ENCODE data around the gene MXD3. TPM values are rescaled to one million over a fixed set of nuclear protein-coding genes. Genes with fewer than 3 reads are reported as not detected.

MXD3 gene
- total and polyA plus RNA-seq, 8 donors: 6.8 to 86.9 (median 20.4) TPM

GRCh38 chr5:177276886-177277285, 34.8 kb downstream of the MXD3 start:
- Histone ChIP-seq H3K27me3 (no peaks in the 10 kb centered on the region), H3K27ac (no peak overlapping the region), H3K4me1 (peaks cover 0 to 8% (median 0%) of the 10 kb centered on the region in 4 donors), H3K36me3 (peaks cover 33 to 92% (median 87%) of the 10 kb centered on the region in 4 donors), H3K9me3 (no peaks in the 10 kb centered on the region), H3K4me3 (no peak overlapping the region)
- DNase-seq: no peak
- intact Hi-C loops (cut with DNase I; ENCODE audit: low total_unique reads): no loop called here
- WGBS, 5 donors: 47 to 67% (median 56%) methylated on average over 1 of the region's 1 CpG
- TF ChIP-seq, protein P1, sequence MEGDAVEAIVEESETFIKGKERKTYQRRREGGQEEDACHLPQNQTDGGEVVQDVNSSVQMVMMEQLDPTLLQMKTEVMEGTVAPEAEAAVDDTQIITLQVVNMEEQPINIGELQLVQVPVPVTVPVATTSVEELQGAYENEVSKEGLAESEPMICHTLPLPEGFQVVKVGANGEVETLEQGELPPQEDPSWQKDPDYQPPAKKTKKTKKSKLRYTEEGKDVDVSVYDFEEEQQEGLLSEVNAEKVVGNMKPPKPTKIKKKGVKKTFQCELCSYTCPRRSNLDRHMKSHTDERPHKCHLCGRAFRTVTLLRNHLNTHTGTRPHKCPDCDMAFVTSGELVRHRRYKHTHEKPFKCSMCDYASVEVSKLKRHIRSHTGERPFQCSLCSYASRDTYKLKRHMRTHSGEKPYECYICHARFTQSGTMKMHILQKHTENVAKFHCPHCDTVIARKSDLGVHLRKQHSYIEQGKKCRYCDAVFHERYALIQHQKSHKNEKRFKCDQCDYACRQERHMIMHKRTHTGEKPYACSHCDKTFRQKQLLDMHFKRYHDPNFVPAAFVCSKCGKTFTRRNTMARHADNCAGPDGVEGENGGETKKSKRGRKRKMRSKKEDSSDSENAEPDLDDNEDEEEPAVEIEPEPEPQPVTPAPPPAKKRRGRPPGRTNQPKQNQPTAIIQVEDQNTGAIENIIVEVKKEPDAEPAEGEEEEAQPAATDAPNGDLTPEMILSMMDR (IDR thresholded peaks at IDR 0.05): no peak
- no peak for TF ChIP-seq POLR2AphosphoS5 (IDR thresholded peaks at IDR 0.05)
- no peak for TF ChIP-seq POLR2A (IDR thresholded peaks at IDR 0.05)
- TF ChIP-seq EP300 (IDR thresholded peaks at IDR 0.05): no peak

DNA sequence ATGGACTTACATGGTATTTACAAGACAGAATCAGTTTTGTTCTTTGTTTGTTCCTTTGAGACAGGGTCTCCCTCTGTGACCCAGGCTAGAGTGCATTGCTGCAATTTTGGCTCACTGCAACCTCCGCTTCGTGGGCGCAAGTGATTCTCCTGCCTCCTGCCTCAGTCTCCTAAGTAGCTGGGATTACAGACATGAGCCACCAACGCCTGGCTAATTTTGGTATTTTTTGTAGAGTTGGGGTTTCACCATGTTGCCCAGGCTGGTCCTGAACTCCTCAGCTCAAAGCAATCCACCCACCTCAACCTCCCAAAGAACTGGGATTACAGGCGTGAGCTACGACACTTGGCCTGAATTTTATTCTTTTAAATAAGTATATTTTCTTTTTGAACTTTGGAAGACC, 35.8 kb downstream of the MXD3 start:
- TF ChIP-seq EP300 (IDR thresholded peaks at IDR 0.05) (no peak), POLR2AphosphoS5 (IDR thresholded peaks at IDR 0.05) (no peak), POLR2A (IDR thresholded peaks at IDR 0.05) (no peak)
- TF ChIP-seq, protein P1 (IDR thresholded peaks at IDR 0.05): no peak
- H3K36me3 ChIP-seq: peaks cover 23 to 92% (median 87%) of the 10 kb centered on the region in 4 donors

GRCh38 chr5:177271113-177271512, 40.6 kb downstream of the MXD3 start:
- no peak overlapping the region for H3K4me3 ChIP-seq
- no peaks in the 10 kb centered on the region for H3K9me3 ChIP-seq
- H3K27ac ChIP-seq: no peak overlapping the region
- DNase-seq: no peak
- H3K36me3 ChIP-seq: peaks cover 47 to 96% (median 91%) of the 10 kb centered on the region in 4 donors
- 69 to 84% (median 80%) methylated on average over 4 of the region's 4 CpGs for WGBS, 5 donors
- no peak for TF ChIP-seq POLR2AphosphoS5 (IDR thresholded peaks at IDR 0.05)
- TF ChIP-seq, protein P1 (IDR thresholded peaks at IDR 0.05): no peak
- TF ChIP-seq EP300 (IDR thresholded peaks at IDR 0.05): no peak
- TF ChIP-seq POLR2A (IDR thresholded peaks at IDR 0.05): no peak
- intact Hi-C loops (cut with DNase I; ENCODE audit: low total_unique reads): no loop called here
- H3K4me1 ChIP-seq: peaks cover 0 to 32% (median 2%) of the 10 kb centered on the region in 4 donors
- H3K27me3 ChIP-seq: no peaks in the 10 kb centered on the region

More for the DNA sequence above, 35.8 kb downstream of the MXD3 start:
- Histone ChIP-seq H3K4me1 (peaks cover 0 to 17% (median 0%) of the 10 kb centered on the region in 4 donors), H3K9me3 (no peaks in the 10 kb centered on the region), H3K27me3 (no peaks in the 10 kb centered on the region), H3K27ac (no peak overlapping the region), H3K4me3 (no peak overlapping the region)
- intact Hi-C loops (cut with DNase I; ENCODE audit: low total_unique reads): no loop called here
- no peak for DNase-seq
- 80 to 98% (median 92%) methylated on average over 6 of the region's 6 CpGs for WGBS, 5 donors

DNA sequence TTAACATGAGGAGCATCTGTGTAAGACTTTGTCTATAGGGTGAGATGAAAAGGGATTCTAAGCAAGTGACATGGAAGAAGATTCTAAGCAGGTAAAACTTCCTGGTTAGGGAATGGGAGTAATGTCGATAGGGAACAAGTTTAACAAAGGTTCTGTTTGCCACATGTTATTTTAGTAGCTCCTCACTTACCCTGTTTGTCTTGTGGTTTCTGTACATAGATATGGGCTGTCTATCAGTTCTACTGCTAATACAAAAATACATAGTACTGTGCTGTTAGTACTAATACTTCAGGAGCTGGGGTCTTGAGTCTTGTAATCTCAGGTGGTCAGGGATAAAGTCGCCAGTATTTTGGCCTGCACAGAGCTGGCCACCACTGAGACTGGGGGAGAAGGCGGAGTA, 41.0 kb downstream of the MXD3 start:
- H3K27me3 ChIP-seq: no peaks in the 10 kb centered on the region
- no peak overlapping the region for H3K27ac ChIP-seq
- TF ChIP-seq, protein P1 (IDR thresholded peaks at IDR 0.05): no peak
- TF ChIP-seq EP300 (IDR thresholded peaks at IDR 0.05): no peak
- no peak for TF ChIP-seq POLR2AphosphoS5 (IDR thresholded peaks at IDR 0.05)
- no peak for TF ChIP-seq POLR2A (IDR thresholded peaks at IDR 0.05)
- no peak for DNase-seq
- H3K9me3 ChIP-seq: no peaks in the 10 kb centered on the region
- H3K36me3 ChIP-seq: peaks cover 45 to 96% (median 91%) of the 10 kb centered on the region in 4 donors
- intact Hi-C loops (cut with DNase I; ENCODE audit: low total_unique reads): no loop called here
- H3K4me3 ChIP-seq: no peak overlapping the region
- peaks cover 0 to 32% (median 2%) of the 10 kb centered on the region in 4 donors for H3K4me1 ChIP-seq
- 56 to 76% (median 59%) methylated on average over 3 of the region's 3 CpGs for WGBS, 5 donors

Data from stomach (tissue), 9 donors.